MM.1S (cell line): Measurements from ENCODE around the gene DCAF15.

ENCODE experiments used
- EZH2phosphoT487 ChIP-seq: fragments of 300-600 bp; sonication (generic); IDR thresholded peaks from 2 replicates; pipeline ENCODE4 v1.6.1; 2018; ENCODE audit warnings: antibody characterized with exemption, low read length
- TF ChIP-seq, protein P1 (sequence below): fragments of 300-600 bp; sonication (generic); IDR thresholded peaks from 2 replicates; pipeline ENCODE4 v1.5.1; 2016; ENCODE audit warnings: antibody characterized with exemption, low read length, mixed read lengths

DNA sequence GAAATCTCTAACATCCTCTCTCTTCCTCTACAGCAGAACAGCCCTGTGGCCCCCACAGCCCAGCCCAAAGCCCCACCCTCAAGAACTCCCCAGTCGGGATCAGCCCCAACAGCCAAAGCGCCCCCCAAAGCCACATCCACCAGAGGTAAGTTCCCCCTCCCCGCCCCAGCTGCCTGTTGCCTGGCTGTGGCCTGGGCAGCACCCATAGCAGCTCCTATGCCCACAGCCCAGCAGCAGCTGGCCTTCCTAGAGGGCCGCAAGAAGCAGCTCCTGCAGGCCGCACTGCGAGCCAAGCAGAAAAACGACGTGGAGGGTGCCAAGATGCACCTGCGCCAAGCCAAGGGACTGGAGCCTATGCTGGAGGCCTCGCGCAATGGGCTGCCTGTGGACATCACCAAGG is 31.8 kb upstream of the DCAF15 start:
- TF ChIP-seq, protein P1, sequence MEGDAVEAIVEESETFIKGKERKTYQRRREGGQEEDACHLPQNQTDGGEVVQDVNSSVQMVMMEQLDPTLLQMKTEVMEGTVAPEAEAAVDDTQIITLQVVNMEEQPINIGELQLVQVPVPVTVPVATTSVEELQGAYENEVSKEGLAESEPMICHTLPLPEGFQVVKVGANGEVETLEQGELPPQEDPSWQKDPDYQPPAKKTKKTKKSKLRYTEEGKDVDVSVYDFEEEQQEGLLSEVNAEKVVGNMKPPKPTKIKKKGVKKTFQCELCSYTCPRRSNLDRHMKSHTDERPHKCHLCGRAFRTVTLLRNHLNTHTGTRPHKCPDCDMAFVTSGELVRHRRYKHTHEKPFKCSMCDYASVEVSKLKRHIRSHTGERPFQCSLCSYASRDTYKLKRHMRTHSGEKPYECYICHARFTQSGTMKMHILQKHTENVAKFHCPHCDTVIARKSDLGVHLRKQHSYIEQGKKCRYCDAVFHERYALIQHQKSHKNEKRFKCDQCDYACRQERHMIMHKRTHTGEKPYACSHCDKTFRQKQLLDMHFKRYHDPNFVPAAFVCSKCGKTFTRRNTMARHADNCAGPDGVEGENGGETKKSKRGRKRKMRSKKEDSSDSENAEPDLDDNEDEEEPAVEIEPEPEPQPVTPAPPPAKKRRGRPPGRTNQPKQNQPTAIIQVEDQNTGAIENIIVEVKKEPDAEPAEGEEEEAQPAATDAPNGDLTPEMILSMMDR: no peak
- no peak for TF ChIP-seq EZH2phosphoT487
